Type B pancreatic cell (in vitro differentiated cells): Measurements from ENCODE around the gene KREMEN2. TPM values are rescaled to one million over a fixed set of nuclear protein-coding genes. Genes with fewer than 3 reads are reported as not detected.

Source experiments
- DNase-seq: peaks from one replicate; pipeline ENCODE4 v3.0.0; 2021; ENCODE audit warnings: mixed read lengths; ENCODE audit not compliant: unreplicated experiment; ENCODE audit errors: extremely low spot score
- H3K27ac Mint-ChIP-seq: 2 replicates; pipeline ENCODE4 v1.8.0; 2021; ENCODE audit warnings: mild to moderate bottlenecking, mixed read lengths
- H3K27me3 Mint-ChIP-seq: 2 replicates; pipeline ENCODE4 v1.8.0; 2021; ENCODE audit warnings: mixed read lengths
- H3K36me3 Mint-ChIP-seq: 2 replicates; pipeline ENCODE4 v1.8.0; 2021; ENCODE audit warnings: mixed read lengths
- H3K4me1 Mint-ChIP-seq: one replicate; pipeline ENCODE4 v1.8.0; 2021; ENCODE audit warnings: mixed read lengths; ENCODE audit not compliant: unreplicated experiment
- H3K4me3 Mint-ChIP-seq: 2 replicates; pipeline ENCODE4 v1.8.0; 2021; ENCODE audit warnings: mild to moderate bottlenecking, mixed read lengths
- H3K9me3 Mint-ChIP-seq: 2 replicates; pipeline ENCODE4 v1.8.0; 2021; ENCODE audit warnings: mixed read lengths
- CTCF ChIP-seq: fragments of 200-600 bp; sonication (generic); conservative IDR thresholded peaks from 2 replicates; pipeline ENCODE4 v1.5.0; 2021; ENCODE audit warnings: antibody characterized with exemption, mild to moderate bottlenecking
- total RNA-seq: library from RNA; stranded (reverse); gene quantifications from 2 replicates; pipeline ENCODE4 v1.2.1, GENCODE V29; 2021; ENCODE audit warnings: low replicate concordance

The KREMEN2 gene
- total RNA-seq, 1 donor from 2014 or later, result 4.5 TPM

- no peak for TF ChIP-seq CTCF
- H3K4me1 Mint-ChIP-seq, result peaks cover 12% of the 10 kb centered on the region
These were observed 16.4 kb downstream of the KREMEN2 start, which contains the start of gene PKMYT1 for GRCh38 chr16:2980227-2981176. PKMYT1 (minus strand) TSS chr16:2980446; CDS start chr16:2979657, 789 bp downstream.

GRCh38 chr16:2981177-2981898 lies 17.3 kb downstream of the KREMEN2 start:
- peak overlapping the region; percentile 73 for H3K27ac Mint-ChIP-seq

More at GRCh38 chr16:2980227-2981176, 16.4 kb downstream of the KREMEN2 start, which contains the start of gene PKMYT1:
- DNase-seq, result peak; percentile 96
- peak within 1 kb of the TSS; percentile 73 for H3K27ac Mint-ChIP-seq
- no peaks in the 10 kb centered on the region for H3K9me3 Mint-ChIP-seq
- H3K27me3 Mint-ChIP-seq, result no peaks in the 10 kb centered on the region
- no peaks in the 10 kb centered on the region for H3K36me3 Mint-ChIP-seq
- H3K4me3 Mint-ChIP-seq, result peak within 1 kb of the TSS; percentile 87

GRCh38 chr16:2981899-2982250 lies 17.8 kb downstream of the KREMEN2 start:
- no peak for DNase-seq
- no peak for TF ChIP-seq CTCF
- Mint-ChIP-seq H3K27me3 (no peaks in the 10 kb centered on the region), H3K27ac (peak overlapping the region; percentile 73), H3K9me3 (no peaks in the 10 kb centered on the region), H3K4me3 (peak overlapping the region; percentile 80), H3K36me3 (no peaks in the 10 kb centered on the region), H3K4me1 (peaks cover 12% of the 10 kb centered on the region)

More at GRCh38 chr16:2981177-2981898, 17.3 kb downstream of the KREMEN2 start:
- DNase-seq, result no peak
- Mint-ChIP-seq H3K9me3 (no peaks in the 10 kb centered on the region), H3K4me1 (peaks cover 12% of the 10 kb centered on the region), H3K4me3 (peak overlapping the region; percentile 80), H3K27me3 (no peaks in the 10 kb centered on the region), H3K36me3 (no peaks in the 10 kb centered on the region)
- TF ChIP-seq CTCF, result no peak

- no peak overlapping the region for H3K27ac Mint-ChIP-seq
- H3K4me3 Mint-ChIP-seq, result peak overlapping the region; percentile 80
- TF ChIP-seq CTCF, result no peak
- H3K27me3 Mint-ChIP-seq, result no peaks in the 10 kb centered on the region
- no peaks in the 10 kb centered on the region for H3K36me3 Mint-ChIP-seq
- no peaks in the 10 kb centered on the region for H3K9me3 Mint-ChIP-seq
- peaks cover 12% of the 10 kb centered on the region for H3K4me1 Mint-ChIP-seq
- DNase-seq, result no peak
These were observed 18.3 kb downstream of the KREMEN2 start for GRCh38 chr16:2982402-2982801.

GRCh38 chr16:2983706-2984136 lies 19.6 kb downstream of the KREMEN2 start:
- Mint-ChIP-seq H3K27ac (peak overlapping the region; percentile 83), H3K36me3 (no peaks in the 10 kb centered on the region), H3K27me3 (no peaks in the 10 kb centered on the region), H3K4me1 (peaks cover 12% of the 10 kb centered on the region), H3K9me3 (no peaks in the 10 kb centered on the region), H3K4me3 (peak overlapping the region; percentile 58)
- peak; percentile 91 for DNase-seq
- TF ChIP-seq CTCF, result peak; percentile 95
